ENCODE data around the gene SIX5. TPM values are rescaled to one million over a fixed set of nuclear protein-coding genes. Genes with fewer than 3 reads are reported as not detected.
A peak's percentile ranks its signal among the peaks of the same experiment; 100 is the strongest.

The SIX5 gene
- total RNA-seq, 1 donor from 2014 or later, result 20.6 TPM

GRCh38 chr19:45815481-45816216 lies 46.6 kb upstream of the SIX5 start:
- H3K27ac ChIP-seq, result peak overlapping the region; percentile 60
- peaks cover 0 to 4% of the 10 kb centered on the region in 2 donors for H3K36me3 ChIP-seq
- no peaks in the 10 kb centered on the region for H3K9me3 ChIP-seq
- DNase-seq (ENCODE audit: extremely low spot score in 2 of 2), result peak in 1 of 2 donors; percentile 82
- H3K4me1 ChIP-seq, result peaks cover 18% of the 10 kb centered on the region
- intact Hi-C loops (cut with DNase I), result loop anchor here (10.0 kb wide), 2 partner anchors 69 to 199 kb away; partner anchors contain the start of gene IRF2BP1
- TF ChIP-seq, protein P1, sequence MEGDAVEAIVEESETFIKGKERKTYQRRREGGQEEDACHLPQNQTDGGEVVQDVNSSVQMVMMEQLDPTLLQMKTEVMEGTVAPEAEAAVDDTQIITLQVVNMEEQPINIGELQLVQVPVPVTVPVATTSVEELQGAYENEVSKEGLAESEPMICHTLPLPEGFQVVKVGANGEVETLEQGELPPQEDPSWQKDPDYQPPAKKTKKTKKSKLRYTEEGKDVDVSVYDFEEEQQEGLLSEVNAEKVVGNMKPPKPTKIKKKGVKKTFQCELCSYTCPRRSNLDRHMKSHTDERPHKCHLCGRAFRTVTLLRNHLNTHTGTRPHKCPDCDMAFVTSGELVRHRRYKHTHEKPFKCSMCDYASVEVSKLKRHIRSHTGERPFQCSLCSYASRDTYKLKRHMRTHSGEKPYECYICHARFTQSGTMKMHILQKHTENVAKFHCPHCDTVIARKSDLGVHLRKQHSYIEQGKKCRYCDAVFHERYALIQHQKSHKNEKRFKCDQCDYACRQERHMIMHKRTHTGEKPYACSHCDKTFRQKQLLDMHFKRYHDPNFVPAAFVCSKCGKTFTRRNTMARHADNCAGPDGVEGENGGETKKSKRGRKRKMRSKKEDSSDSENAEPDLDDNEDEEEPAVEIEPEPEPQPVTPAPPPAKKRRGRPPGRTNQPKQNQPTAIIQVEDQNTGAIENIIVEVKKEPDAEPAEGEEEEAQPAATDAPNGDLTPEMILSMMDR (IDR thresholded peaks at IDR 0.05), result no peak
- TF ChIP-seq POLR2A (IDR thresholded peaks at IDR 0.05) (no peak), POLR2AphosphoS5 (IDR thresholded peaks at IDR 0.05; ENCODE audit: insufficient read depth in 1 of 2, low read depth in 1 of 2) (no peak)
- no peaks in the 10 kb centered on the region for H3K27me3 ChIP-seq
- peak overlapping the region; percentile 43 to 49 for H3K4me3 ChIP-seq

- intact Hi-C loops (cut with DNase I), result loop anchor here (10.0 kb wide), 2 partner anchors 70 to 200 kb away; partner anchors contain the start of gene IRF2BP1
- no peaks in the 10 kb centered on the region for H3K27me3 ChIP-seq
- H3K27ac ChIP-seq, result peak within 1 kb of the TSS; percentile 60
- no peaks in the 10 kb centered on the region for H3K9me3 ChIP-seq
- peak within 1 kb of the TSS; percentile 43 to 49 for H3K4me3 ChIP-seq
- no peaks in the 10 kb centered on the region for H3K36me3 ChIP-seq
- TF ChIP-seq POLR2A (IDR thresholded peaks at IDR 0.05) (no peak), POLR2AphosphoS5 (IDR thresholded peaks at IDR 0.05; ENCODE audit: insufficient read depth in 1 of 2, low read depth in 1 of 2) (no peak)
- TF ChIP-seq, protein P1 (IDR thresholded peaks at IDR 0.05), result no peak
- peak in 1 of 2 donors; percentile 79 for DNase-seq (ENCODE audit: extremely low spot score in 2 of 2)
- H3K4me1 ChIP-seq, result peaks cover 18% of the 10 kb centered on the region
Measured at GRCh38 chr19:45814851-45815480, 45.9 kb upstream of the SIX5 start, which contains the start of gene RSPH6A. Gene RSPH6A (minus strand): TSS chr19:45815308. CDS start chr19:45815176, 132 bp downstream.

DNA sequence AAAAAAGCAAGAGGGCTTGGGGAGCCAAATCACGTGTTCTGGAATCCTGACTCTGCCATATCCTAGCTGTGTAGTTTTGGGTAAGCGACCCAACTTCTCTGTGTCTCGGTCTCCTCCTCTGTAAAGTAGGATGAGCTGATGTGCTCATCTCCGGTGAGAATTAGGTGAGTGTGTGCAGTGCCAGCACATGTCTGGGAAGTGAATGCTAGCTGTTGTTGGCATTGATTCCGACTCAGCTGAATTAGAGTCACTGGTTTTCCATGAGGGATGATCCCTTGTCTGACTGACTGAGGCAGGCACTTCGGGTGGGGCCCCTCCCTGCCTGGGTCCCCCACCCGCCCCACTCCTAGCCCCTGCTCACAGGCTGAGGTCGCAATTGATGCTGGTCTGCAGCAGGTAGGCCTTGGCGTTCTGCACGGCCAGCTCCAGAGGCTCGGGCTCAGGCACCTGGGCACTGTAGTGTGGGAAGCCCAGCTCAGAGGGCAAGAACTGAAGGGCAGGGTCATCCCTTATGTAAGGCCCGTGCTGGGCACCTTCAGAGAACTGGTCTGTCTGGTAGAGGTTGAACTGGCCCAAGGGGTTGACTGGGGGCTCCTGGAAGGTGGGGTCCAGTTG lies 45.2 kb upstream of the SIX5 start:
- no peak overlapping the region for H3K27ac ChIP-seq
- peaks cover 25% of the 10 kb centered on the region for H3K4me1 ChIP-seq
- H3K4me3 ChIP-seq, result no peak overlapping the region
- no peaks in the 10 kb centered on the region for H3K36me3 ChIP-seq
- no peak for DNase-seq (ENCODE audit: extremely low spot score in 2 of 2)
- intact Hi-C loops (cut with DNase I), result loop anchor here (10.0 kb wide), 2 partner anchors 71 to 201 kb away; partner anchors contain the start of gene IRF2BP1
- TF ChIP-seq POLR2A (IDR thresholded peaks at IDR 0.05) (no peak), POLR2AphosphoS5 (IDR thresholded peaks at IDR 0.05; ENCODE audit: insufficient read depth in 1 of 2, low read depth in 1 of 2) (no peak)
- TF ChIP-seq, protein P1 (IDR thresholded peaks at IDR 0.05), result no peak
- H3K9me3 ChIP-seq, result no peaks in the 10 kb centered on the region
- no peaks in the 10 kb centered on the region for H3K27me3 ChIP-seq

DNA sequence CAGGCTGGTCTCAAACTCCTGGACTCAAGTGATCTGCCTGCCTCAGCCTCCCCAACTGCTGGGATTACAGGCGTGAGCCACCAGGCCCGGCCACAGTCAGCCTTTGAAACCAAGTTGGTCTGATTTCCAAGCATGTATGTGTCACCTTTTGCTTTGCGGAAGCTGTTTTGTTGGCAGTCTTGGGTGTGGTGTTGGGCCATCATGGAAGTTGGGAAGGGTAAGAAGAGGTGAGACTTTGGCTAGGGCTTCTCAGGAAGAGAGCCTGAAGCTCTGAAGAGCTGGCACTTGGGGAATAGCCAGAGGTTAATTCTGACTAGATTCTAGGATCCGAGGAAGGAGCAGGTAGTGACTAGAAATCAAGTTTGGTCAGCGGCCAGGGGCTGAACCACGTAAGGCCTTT lies 43.2 kb upstream of the SIX5 start:
- intact Hi-C loops (cut with DNase I), result loop anchor here (10.0 kb wide), 2 partner anchors 73 to 203 kb away; partner anchors contain the start of gene IRF2BP1
- Histone ChIP-seq H3K4me3 (no peak overlapping the region), H3K4me1 (peaks cover 25% of the 10 kb centered on the region), H3K27ac (no peak overlapping the region), H3K36me3 (no peaks in the 10 kb centered on the region), H3K9me3 (no peaks in the 10 kb centered on the region), H3K27me3 (no peaks in the 10 kb centered on the region)
- TF ChIP-seq, protein P1 (IDR thresholded peaks at IDR 0.05), result no peak
- peak in 1 of 2 donors; percentile 37 for TF ChIP-seq POLR2AphosphoS5 (IDR thresholded peaks at IDR 0.05; ENCODE audit: insufficient read depth in 1 of 2, low read depth in 1 of 2)
- no peak for DNase-seq (ENCODE audit: extremely low spot score in 2 of 2)
